Nucleus accumbens (tissue), 56 donors: ENCODE data around the gene CDR2L.
A peak's percentile ranks its signal among the peaks of the same experiment; 100 is the strongest.
"Not testable (repeated sequence)": the region's sequence is repeated elsewhere in the genome, so short reads cannot be mapped to it uniquely, and the experiment has no call there.

Source experiments
- DNase-seq, 56 donors: peaks; one replicate each; lab custom pipeline; 2025; lab: John Stamatoyannopoulos, UW

CDR2L gene

DNA sequence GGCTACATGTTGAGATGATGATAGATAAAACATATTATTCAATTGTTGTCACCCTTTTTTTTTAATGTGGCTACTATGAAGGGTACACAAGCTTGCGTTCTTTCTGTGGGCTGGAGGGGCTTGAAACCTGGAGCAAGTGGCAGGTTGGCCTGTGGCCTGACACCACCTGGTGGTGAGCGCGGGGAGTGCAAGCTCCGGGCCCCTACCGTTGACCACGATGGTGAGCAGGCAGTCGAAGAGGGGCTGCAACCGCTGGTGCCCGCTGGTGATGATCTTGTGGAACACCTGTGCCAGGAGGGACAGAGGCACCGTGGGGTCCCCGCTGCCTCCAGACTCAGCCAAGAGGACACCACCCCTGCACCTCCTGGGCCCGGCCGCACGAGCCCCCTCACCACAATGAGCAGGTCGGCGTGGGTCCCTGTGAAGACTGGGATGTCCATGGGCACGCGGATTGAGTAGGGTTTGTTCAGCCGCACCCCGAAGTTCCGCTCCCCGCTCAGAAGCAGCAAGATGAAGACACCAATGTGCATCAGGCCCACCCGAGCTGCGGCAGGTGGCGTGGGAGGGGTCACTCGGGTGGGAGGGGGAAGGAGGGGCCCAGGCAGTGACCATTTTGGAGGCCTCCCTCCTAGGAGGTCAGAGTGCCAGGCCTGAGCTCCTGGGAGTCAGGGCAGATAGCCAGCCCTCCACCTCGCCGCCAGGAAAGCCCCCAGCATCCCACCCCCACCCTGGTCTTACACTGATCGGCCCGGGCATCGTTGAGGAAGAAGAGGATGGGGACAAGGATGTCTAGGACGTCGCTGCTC lies 29.3 kb upstream of the CDR2L start:
- DNase-seq = peak in 40 of 56 donors; percentile 3 to 76 (median 25)

DNA sequence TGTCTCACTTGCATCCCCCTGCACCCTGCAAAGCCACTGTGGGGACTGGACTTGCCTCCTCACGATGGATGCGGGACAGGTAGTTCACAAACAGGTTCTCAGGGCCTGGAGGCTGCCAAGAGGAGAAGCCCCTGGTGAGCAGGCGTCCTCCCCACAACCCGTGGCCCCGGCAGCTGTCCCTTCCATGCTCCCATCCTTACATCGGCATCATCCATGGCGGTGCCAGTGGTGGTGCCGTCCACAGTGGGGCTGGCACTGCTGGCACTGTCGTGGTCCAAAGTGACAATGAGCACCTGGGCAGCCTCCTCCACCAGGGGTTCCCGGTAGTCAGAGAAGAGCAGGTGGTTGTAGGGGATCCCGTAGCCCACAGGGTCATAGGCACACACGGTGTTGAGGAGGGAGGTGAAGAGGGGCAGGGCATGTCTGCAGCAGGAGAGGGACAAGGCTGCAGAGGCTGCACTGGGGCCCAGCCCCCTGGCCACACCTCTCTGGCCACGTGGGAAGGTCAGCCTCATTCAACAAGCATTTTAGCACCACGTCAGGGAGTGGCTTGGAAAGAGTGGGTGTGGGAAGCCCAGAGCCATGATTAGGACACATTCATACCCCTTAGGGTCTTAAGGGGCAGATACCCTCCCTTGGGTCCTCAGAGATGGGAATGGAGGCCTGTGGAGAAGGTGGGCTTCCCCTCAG lies 27.5 kb upstream of the CDR2L start:
- DNase-seq = no peak

DNA sequence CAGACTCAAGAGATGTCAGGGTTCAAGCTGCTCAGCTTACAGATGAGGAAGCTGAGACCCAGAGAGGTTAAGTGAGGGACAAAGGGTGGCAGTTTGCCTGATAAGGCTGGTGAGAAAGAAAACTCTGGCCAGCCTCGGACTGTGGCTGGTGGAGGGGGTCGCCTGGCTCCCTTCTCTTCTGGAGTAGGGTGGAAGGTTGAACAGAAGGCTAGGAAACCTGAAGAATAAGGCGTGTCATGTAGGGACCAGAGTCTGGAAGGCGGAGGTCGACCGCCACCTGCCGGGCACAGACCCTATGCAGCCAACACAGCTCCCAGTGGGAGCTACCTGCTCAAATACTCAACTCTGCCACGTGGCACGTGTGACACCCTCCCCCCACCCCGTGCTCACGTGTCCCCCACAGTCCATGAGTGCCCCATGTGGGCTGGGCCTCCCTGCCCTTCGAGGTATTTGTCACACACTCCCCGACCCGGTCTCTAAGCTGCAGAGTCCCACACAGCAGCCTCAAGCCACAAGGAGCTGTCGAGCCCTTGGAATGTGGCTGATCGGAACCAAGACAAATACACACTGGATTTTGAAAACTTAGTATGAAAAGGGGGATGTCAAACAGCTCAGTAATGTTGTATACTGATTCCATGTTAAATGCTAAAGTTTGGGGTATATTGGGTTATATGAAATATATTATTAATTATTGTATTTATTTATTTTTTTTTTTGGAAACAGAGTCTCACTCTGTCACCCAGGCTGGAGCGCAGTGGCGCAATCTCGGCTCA lies 26.7 kb upstream of the CDR2L start:
- no peak for DNase-seq

DNA sequence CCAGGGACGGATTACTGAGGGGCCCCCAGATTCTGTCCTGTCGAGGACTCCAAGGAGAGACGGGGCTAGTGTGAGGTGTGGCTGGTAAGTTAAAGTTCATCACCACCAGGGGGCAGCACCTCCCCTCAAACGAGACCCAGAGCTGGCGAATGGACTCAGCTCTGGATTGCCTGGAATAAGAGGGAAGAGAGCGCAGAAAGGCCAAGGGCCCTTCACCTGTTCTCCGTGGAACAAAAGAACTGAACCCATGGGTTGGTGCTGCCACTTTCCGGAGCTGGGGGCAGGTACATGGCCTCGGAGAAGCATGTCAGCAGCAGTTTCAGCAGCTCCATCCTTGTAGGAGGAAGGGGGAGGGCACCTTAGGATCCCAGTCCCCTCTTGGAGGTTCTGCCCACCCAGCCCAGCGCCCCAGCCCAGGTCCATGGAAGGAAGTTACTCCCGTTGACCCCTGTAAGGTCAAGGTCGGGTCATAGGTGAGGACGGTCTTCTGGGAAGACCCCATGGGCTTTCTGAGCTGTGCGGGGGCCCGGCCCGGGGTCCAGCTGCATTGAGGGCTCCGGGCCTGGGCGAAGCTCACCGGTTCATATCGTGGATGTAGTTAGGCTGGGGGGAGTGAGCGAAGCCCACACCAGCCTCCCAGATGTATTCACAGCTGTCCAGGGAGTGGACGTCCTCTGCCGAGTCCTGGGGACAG lies 25.6 kb upstream of the CDR2L start:
- DNase-seq = peak in 53 of 56 donors; percentile 23 to 93 (median 76)

DNA sequence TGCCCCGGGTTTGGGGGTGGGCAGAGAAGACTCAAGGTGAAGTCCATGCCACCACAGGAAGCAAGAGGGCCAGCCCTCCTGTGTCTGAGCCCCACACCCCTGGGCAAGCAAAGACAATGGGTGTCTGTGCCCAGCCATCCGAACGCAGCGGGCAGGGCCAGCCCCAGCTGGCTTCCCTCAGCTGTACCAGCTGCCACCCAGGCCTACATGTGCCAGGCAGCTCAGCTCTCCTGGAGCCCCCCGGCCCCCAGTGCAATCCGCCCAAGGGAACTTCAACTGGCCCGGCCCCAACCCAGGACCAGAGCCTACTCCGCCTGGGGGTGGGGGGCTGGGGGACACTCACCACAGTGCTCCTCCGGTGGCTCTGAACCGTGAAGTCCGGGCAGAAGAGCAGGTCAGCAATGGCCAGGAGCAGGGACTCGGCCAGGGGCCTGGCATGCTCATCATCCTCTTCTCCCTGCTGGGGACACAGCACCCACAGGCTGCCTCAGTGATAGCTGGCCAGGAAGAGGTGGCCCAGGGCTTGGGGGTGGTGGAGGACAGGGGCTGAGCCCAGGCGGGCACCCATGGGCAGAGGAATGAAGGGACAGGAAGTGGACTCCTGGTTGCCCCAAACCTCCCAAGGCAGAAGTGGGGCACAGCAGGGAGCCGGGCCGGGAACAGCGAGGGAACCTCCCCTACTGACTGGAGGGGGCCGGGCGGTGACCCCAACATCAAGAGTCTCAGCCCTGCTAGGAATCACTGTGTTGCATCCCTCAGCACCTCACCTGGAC lies 24.6 kb upstream of the CDR2L start:
- DNase-seq = peak in 51 of 56 donors; percentile 16 to 84 (median 65)

DNA sequence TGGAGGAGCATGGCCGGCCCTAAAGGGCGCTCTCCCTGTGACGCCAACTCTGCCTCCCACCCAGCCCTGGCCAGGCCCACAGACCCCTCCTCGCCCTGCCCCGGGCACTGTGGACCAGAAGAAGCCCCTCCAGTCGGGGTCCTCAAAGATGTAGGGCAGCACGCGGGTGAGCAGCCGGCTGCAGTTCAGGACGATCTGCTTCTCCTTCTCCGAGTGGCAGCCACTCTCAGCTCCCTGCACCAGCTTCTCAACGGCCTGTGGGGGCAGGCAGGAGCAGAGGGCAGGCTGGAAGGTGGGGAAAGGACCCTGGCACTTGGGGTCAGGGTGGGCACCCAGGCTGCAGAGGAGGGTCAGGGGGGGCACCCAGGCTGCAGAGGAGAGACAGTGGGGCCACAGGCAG lies 23.8 kb upstream of the CDR2L start:
- DNase-seq = peak in 3 of 56 donors; percentile 8 to 28 (median 26)

DNA sequence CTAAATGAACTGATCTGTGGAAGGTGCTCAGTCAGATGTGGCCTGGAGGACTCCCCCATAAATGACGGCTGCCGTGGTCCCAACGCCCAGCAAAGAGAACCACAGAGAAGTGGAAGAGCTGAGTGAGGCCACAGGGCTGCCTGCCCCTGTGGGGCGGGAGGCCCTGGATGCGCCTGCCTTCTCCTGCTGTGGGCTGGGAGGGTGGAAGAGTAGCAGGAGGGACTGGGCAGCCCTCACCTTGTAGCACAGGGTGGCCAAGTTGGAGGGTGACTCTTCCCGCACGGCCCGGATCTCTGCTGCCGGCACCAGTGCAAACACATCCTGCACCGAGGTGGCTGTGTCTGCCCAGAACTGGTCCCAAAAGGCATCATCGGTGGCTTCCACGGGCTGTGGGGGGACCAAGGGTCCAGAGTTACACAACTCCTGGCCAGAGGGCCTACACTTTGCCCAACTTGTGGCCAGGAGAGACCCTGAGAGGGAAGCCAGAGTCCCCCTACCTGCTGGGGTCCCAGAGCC lies 23.1 kb upstream of the CDR2L start:
- no peak for DNase-seq

DNA sequence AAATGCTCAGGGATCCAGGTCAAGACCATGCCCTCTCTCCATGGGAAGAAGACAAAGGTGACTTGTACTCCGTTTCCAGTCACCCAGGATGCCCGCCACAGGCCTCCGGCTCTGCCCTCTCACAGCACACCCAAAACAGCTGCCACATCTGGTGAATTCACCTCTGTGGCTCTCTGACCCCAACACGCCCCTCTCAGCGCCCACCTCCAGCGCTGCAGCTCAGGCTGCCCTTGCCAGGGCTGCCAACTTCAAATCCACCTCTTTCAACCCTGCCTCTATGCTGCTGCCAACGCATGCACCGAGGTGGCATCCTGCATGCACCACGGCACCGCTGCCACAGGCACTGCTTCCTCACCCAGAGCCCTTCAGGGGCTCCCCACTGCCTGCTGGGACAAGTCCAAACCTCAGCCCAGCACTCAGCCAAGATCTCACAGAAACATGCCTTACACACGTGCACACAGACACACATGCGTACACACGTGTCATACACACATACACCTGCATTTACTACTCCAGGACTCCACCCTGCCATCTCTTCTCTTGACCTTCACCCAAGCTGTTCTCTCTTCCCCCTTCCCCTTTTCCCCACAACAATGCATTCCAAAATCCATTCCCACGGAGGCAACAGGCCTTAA lies 22.3 kb upstream of the CDR2L start:
- DNase-seq = no peak

DNA sequence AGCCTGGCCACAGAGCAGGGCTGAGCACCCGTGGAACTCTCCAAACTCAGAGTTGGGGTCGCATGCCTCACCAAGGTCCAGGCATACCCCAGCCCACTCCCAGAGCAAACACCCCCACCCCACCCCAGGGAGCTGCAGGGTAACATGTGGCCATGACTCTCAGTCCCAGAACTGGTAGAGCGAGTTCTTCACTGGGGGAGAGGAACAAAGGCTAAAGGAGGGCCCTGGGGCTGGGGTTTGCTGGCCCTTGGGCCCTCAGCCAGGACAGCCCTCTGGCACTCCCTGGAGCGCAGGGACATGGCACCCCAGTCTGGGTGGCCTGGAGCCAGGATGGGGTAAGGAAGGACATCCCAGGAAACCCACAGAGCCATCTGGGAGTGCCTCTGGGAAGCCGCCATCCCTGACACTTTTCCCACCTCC lies 19.1 kb upstream of the CDR2L start:
- no peak for DNase-seq

DNA sequence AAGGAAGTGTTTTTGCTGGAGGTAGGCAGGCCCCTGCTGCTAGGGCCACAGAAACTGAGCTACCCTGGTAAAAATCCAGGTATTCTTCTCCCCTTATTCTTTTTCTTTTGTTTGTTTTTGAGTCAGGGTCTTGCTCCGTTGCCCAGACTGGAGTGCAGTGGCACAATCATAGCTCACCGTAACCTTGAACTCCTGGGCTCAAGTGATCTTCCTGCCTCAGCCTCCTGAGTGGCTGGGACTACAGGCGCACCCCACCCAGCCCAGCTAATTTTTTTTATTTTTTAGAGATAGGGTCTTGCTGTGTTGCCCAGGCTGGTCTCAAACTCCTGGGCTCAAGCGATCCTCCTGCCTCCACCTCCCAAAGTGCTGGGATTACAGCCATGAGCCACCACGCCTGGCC lies 17.9 kb upstream of the CDR2L start:
- not testable (repeated sequence) for DNase-seq

DNA sequence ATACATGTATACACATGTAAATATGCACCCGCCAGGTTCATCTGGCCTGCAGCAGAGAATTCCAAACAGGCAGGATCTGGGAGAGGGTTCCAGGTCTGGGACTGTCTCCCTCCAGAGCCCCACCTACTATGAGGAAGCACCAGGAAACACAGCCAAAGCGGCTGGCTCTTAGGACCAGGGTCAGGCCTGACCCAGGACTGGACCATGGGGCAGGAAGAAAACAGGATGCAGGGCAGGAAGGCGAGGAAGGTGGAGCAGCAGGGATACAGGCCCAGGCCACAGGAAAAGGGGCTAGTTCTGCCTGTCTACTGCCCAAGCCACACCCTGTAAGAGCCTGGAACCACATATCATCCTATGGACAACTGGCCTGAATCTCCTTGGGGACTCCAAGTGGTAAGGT lies 17.0 kb upstream of the CDR2L start:
- DNase-seq = no peak

DNA sequence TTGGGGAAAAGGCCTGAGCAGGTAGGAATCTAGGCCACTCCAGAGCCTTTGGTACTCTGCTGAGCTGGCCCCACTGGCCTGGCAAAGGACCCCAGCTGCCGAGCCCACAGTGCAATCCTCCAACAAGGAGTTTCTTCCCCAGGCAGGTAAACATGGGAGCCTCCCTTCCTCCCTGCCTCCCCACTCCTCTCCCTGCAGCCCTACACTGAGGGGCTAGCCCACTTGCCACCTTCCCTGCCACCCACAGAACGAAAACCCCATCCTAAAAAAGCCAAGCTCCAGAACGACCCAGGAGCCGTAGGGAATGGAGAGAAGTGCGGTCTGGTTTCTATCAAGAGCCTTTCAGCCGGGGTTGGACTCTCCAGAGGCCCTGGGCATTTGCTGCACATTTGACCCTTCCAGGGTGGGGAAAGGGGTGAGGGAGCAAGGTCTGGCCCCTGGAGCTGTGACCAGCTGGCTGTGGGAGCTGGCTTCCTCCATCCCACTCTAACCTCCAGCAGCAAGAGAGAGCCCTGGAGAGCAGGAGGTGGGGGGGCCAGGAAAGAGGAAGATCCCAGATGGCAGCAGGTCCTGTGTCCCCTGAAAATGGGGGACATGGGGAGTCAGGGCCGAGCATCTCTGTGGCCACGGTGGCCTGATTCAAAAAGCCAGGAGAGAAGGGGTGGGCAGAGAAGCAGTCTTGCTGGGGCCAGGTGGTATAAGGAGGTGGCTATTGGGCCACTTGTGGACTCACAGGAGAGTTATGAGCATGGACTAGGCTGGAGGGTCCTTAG lies 16.2 kb upstream of the CDR2L start:
- DNase-seq = peak in 2 of 56 donors; percentile 4 to 8

DNA sequence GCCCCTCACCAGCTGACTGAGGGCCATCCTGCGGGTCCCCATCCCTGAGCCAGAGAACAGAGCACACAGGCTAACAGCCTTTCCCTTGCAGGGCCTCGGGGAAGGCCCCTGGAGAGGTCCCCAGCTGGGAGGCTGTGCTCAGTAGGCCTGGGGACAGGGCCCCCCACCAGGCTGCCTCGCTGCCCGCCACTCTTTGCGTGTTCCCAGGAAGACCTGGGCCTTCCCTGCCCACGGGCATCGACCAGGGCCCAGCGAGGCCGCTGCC lies 15.7 kb upstream of the CDR2L start:
- no peak for DNase-seq

DNA sequence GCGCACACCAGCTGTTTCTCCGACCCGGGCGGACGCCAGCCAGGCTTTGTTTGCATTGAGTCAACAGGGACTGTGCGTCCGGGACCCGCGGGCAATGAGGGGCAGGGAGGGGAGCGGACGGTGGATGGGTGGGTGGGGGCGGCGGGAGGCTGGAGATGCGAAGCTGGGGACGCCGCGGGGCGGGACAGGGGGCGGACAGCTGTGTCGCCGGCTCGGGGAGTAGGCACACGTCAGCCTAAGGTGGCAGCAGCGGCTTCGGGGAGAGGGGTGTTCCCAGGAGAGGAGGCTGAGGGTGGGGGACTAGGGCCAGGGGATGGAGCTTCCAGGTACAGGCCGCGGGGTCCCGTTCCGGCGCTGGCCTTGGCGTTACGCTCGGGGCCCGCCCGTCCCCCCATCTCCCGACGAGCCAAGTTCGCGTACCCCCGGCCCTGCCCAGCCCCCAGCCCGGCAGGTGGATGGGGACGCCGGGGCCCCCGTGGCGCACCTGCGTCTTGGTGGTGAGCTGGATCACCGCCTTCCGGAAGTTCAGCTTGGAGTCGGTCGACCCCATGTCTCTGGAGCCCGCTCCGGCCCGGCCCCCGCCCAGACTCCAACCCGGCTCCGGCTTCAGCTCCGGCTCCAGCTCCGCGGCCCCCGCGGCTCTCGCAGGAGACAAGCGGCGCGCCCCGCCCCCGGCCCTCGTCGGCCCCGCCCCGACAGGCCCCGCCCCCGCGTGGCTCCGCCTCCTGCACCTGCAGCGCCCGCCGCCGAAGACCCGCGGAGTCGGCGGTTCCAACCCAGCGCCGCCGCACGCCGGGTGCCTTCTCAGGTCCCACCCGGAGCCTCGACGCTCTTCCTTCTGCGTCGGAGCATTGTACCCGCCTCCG lies 15.1 kb upstream of the CDR2L start, which contains the start of gene HID1:
HID1 (minus strand) TSS at position 653 of the 866 bp plus-strand sequence; CDS start at position 550, 103 bp downstream.
- peak in 53 of 56 donors; percentile 30 to 89 (median 76) for DNase-seq

DNA sequence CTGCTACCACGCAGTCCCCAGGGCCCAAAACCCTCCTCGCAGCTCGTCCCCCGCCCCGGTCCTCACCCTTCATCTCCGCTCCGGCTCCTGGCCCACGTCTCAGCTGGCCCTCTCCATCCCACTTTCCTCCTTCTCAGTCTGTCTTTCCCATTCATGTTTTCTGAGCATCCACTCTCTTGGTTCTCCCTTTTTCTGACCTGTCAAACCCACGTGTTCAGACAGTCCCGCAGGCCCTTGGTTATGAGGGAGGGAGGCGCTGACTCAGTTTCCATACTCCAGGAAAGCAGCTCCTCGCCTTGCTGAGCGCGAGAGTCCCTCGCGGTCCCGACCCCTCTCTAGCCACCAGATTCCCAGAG lies 14.5 kb upstream of the CDR2L start:
- peak in 1 of 56 donors; percentile 36 for DNase-seq

DNA sequence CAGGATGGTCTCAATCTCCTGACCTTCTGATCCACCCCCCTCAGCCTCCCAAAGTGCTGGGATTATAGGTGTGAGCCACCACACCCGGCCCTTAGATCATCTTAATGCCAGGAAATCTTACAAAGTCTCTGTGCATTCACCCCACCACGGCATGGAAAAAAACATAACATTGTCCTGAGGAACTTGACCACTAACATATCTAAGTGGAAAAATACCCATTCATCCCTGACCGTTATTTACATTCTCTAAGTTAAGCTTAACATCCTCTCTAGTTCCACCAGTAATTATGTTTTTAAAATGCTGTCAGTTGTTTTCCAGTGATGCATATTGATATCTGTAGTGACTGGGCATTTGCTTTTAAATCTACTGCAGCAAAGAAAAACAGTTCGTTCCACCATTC lies 11.5 kb upstream of the CDR2L start:
- no peak for DNase-seq

DNA sequence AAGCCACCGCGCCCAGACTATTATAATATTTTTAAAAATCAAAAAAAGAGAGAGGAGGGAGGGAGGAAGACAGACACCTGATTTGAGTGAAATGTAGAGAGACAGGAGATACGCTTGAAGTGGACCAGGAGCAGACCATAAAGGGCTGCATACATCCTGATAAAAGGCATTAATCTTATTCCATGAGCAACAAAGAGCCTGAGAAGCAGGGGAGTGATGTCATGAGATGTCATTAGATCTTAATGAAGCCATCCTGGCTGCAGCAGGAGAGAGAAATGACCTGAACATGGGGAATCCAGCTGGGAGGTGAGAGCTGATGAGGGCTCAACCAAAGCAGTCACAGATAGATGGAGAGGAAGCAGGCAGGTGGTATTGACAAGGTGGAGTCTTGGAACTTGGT lies 9.6 kb upstream of the CDR2L start:
- DNase-seq = no peak

DNA sequence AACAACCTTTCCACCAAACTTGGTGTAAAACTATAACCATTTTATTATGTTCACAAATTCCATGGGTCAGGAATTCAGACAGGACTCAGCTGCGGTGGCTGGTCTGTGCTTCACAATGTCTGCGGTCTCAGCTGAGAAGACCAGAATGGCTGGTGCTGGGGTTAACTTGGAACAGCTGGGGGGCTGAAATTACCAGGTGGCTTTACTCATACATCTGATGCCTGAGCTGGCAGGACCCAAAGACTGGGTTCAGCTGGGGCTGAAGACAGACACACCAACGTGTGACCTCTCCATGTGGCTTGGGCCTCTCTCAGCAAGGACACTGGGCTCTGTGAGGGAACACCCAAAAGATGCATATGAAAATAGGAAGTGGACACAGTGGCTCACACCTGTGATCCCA lies 9.2 kb upstream of the CDR2L start:
- no peak for DNase-seq
